ENCODE results near the gene NT5E.

DNA sequence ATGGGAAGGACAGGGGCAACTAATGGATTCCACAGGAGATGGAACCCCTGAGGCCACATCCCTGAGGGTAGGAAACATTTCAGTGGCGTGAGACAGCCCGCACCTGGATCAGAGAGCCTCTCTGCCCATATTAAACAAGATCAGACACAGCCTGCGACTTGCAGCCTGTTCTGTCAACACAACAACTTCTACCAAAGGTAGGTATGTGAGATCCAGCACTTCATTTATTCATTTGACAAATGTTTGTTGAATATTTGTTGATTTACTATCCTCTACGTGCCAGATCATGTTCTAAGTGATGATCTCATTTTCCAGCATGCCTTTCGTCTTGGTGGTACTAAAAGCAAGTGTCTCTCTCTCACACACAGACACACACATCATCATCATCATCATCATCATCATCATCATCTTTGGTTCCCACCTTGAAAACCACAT, 43.2 kb upstream of the NT5E start:
- TF ChIP-seq CTCF (conservative IDR thresholded peaks at IDR 0.05; ENCODE audit: low read length) = no peak
- no peak for TF ChIP-seq EZH2phosphoT487 (IDR thresholded peaks at IDR 0.05; ENCODE audit: borderline replicate concordance)

Measured in Loucy (cell line).